NCI-H82 (cell line): ENCODE results near the gene GCLC.
"Not testable (repeated sequence)": the region's sequence is repeated elsewhere in the genome, so short reads cannot be mapped to it uniquely, and the experiment has no call there.

Experiments used
- DNase-seq: peaks from one replicate; lab custom pipeline; 2025; lab: John Stamatoyannopoulos, UW

GCLC gene

GRCh38 chr6:53544470-53545308 lies at the start of gene GCLC:
Gene GCLC (minus strand): TSS chr6:53545101. CDS start chr6:53544645, 456 bp downstream.
- peak; percentile 96 for DNase-seq

- no peak for DNase-seq
These were observed 49.7 kb upstream of the GCLC start for GRCh38 chr6:53594596-53594995.

- no peak for DNase-seq
These were observed 48.1 kb upstream of the GCLC start for GRCh38 chr6:53593001-53593488.

GRCh38 chr6:53591873-53592272 lies 47.0 kb upstream of the GCLC start:
- DNase-seq, result no peak

GRCh38 chr6:53588816-53589509 lies 44.1 kb upstream of the GCLC start:
- no peak for DNase-seq

GRCh38 chr6:53587291-53587690 lies 42.4 kb upstream of the GCLC start:
- DNase-seq, result no peak

- DNase-seq, result no peak
These were observed 40.5 kb upstream of the GCLC start for GRCh38 chr6:53585208-53585900.

GRCh38 chr6:53584726-53585125 lies 39.8 kb upstream of the GCLC start:
- no peak for DNase-seq

- DNase-seq, result no peak
These were observed 38.5 kb upstream of the GCLC start for GRCh38 chr6:53583451-53583850.

- DNase-seq, result no peak
These were observed 38.1 kb upstream of the GCLC start for GRCh38 chr6:53582963-53583362.

GRCh38 chr6:53581856-53582255 lies 37.0 kb upstream of the GCLC start:
- DNase-seq, result no peak

GRCh38 chr6:53581173-53581773 lies 36.4 kb upstream of the GCLC start:
- peak; percentile 78 for DNase-seq

GRCh38 chr6:53579338-53579737 lies 34.4 kb upstream of the GCLC start:
- no peak for DNase-seq

- no peak for DNase-seq
These were observed 33.5 kb upstream of the GCLC start for GRCh38 chr6:53578371-53578770.

GRCh38 chr6:53573299-53573698 lies 28.4 kb upstream of the GCLC start:
- no peak for DNase-seq

- DNase-seq, result not testable (repeated sequence)
These were observed 27.5 kb upstream of the GCLC start for GRCh38 chr6:53572379-53572778.

GRCh38 chr6:53568776-53569616 lies 24.1 kb upstream of the GCLC start:
- no peak for DNase-seq

GRCh38 chr6:53567701-53568100 lies 22.8 kb upstream of the GCLC start:
- peak; percentile 51 for DNase-seq

GRCh38 chr6:53566755-53567154 lies 21.9 kb upstream of the GCLC start:
- no peak for DNase-seq

GRCh38 chr6:53565886-53566285 lies 21.0 kb upstream of the GCLC start:
- no peak for DNase-seq

GRCh38 chr6:53564401-53565065 lies 19.6 kb upstream of the GCLC start:
- DNase-seq, result no peak
